IgD-negative memory B cell (primary cell): Measurements from ENCODE around the gene STX16. TPM values are rescaled to one million over a fixed set of nuclear protein-coding genes. Genes with fewer than 3 reads are reported as not detected.
A peak's percentile ranks its signal among the peaks of the same experiment; 100 is the strongest.

Source experiments
- H3K27ac Mint-ChIP-seq, 3 donors: one replicate each; pipeline ENCODE4 v1.8.0; 2020 to 2022; ENCODE audit warnings: mild to moderate bottlenecking in 3 of 3, mixed read lengths in 3 of 3, moderate library complexity in 1 of 3
- H3K27me3 Mint-ChIP-seq: one replicate; pipeline ENCODE4 v1.8.0; 2021; ENCODE audit warnings: mixed read lengths
- H3K36me3 Mint-ChIP-seq: one replicate; pipeline ENCODE4 v1.8.0; 2020; ENCODE audit warnings: mild to moderate bottlenecking, mixed read lengths
- H3K4me1 Mint-ChIP-seq, 3 donors: one replicate each; pipeline ENCODE4 v1.8.0; 2020 to 2022; ENCODE audit warnings: mixed read lengths in 3 of 3, mild to moderate bottlenecking in 1 of 3
- H3K4me3 Mint-ChIP-seq, 4 donors: one replicate each; pipeline ENCODE4 v1.8.0; 2020 to 2022; ENCODE audit warnings: mild to moderate bottlenecking in 4 of 4, mixed read lengths in 4 of 4, moderate library complexity in 3 of 4
- H3K9me3 Mint-ChIP-seq, 3 donors: one replicate each; pipeline ENCODE4 v1.8.0; 2020 to 2021; ENCODE audit warnings: mixed read lengths in 3 of 3, mild to moderate bottlenecking in 1 of 3
- polyA plus RNA-seq: library from polyadenylated mRNA; unstranded; fragments of 300-500 nt; fragmentation: Illumina TruSeq; gene quantifications from one replicate; pipeline ENCODE4 v1.2.3, GENCODE V29; 2021

STX16 gene
- polyA plus RNA-seq, 1 donor from 2014 or later = 18.7 TPM

- Mint-ChIP-seq H3K9me3 (no peaks in the 10 kb centered on the region), H3K4me1 (peaks cover 11 to 16% (median 13%) of the 10 kb centered on the region in 3 donors), H3K27me3 (no peaks in the 10 kb centered on the region), H3K4me3 (no peak overlapping the region), H3K36me3 (peaks cover 22% of the 10 kb centered on the region), H3K27ac (no peak overlapping the region)
These were observed 13.8 kb downstream of the STX16 start for GRCh38 chr20:58664883-58665282.

DNA sequence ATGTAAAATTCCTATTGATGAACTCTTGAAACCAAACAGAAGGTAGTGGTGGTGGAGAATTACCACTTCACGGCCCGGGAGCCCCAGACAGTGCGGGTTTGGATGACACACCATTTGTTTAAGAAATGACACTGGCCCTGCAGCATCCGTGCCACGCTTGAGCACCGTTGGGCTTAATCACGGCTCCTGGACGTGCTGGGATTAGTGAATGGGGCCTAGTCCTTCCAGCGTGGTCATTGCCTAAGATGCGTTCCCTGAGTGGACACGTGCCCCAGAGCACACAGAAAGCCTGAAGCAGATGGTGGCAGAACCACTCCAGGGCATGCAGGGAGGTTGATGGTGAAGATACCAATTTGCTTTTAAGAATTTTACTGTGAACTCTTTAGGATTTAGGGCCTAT lies 14.5 kb downstream of the STX16 start:
- Mint-ChIP-seq H3K4me1 (peaks cover 13 to 16% (median 15%) of the 10 kb centered on the region in 3 donors), H3K27ac (no peak overlapping the region), H3K4me3 (no peak overlapping the region), H3K9me3 (no peaks in the 10 kb centered on the region), H3K36me3 (peaks cover 23% of the 10 kb centered on the region), H3K27me3 (no peaks in the 10 kb centered on the region)

GRCh38 chr20:58666702-58667101 lies 15.6 kb downstream of the STX16 start:
- H3K27me3 Mint-ChIP-seq = no peaks in the 10 kb centered on the region
- no peak overlapping the region for H3K27ac Mint-ChIP-seq
- no peak overlapping the region for H3K4me3 Mint-ChIP-seq
- no peaks in the 10 kb centered on the region for H3K9me3 Mint-ChIP-seq
- peaks cover 22% of the 10 kb centered on the region for H3K36me3 Mint-ChIP-seq
- peaks cover 13 to 15% (median 13%) of the 10 kb centered on the region in 3 donors for H3K4me1 Mint-ChIP-seq

- H3K27ac Mint-ChIP-seq = no peak overlapping the region
- peak overlapping the region in 2 of 4 donors; percentile 5 to 53 for H3K4me3 Mint-ChIP-seq
- H3K36me3 Mint-ChIP-seq = peaks cover 21% of the 10 kb centered on the region
- peaks cover 11 to 15% (median 13%) of the 10 kb centered on the region in 3 donors for H3K4me1 Mint-ChIP-seq
- H3K9me3 Mint-ChIP-seq = no peaks in the 10 kb centered on the region
- H3K27me3 Mint-ChIP-seq = peaks cover 2% of the 10 kb centered on the region
These were observed 16.9 kb downstream of the STX16 start for GRCh38 chr20:58667975-58668374.

- H3K9me3 Mint-ChIP-seq = no peaks in the 10 kb centered on the region
These were observed 17.8 kb downstream of the STX16 start for GRCh38 chr20:58668901-58669286.

GRCh38 chr20:58669287-58670006 lies 18.4 kb downstream of the STX16 start:
- Mint-ChIP-seq H3K27ac (peak overlapping the region in 1 of 3 donors; percentile 15), H3K4me3 (peak overlapping the region in 2 of 4 donors; percentile 43 to 60), H3K4me1 (peaks cover 11 to 15% (median 13%) of the 10 kb centered on the region in 3 donors), H3K9me3 (no peaks in the 10 kb centered on the region), H3K27me3 (peaks cover 2% of the 10 kb centered on the region), H3K36me3 (peaks cover 15% of the 10 kb centered on the region)

More at GRCh38 chr20:58668901-58669286, 17.8 kb downstream of the STX16 start:
- no peak overlapping the region for H3K4me3 Mint-ChIP-seq
- H3K27me3 Mint-ChIP-seq = peaks cover 2% of the 10 kb centered on the region
- no peak overlapping the region for H3K27ac Mint-ChIP-seq
- H3K36me3 Mint-ChIP-seq = peaks cover 16% of the 10 kb centered on the region
- H3K4me1 Mint-ChIP-seq = peaks cover 11 to 15% (median 13%) of the 10 kb centered on the region in 3 donors

DNA sequence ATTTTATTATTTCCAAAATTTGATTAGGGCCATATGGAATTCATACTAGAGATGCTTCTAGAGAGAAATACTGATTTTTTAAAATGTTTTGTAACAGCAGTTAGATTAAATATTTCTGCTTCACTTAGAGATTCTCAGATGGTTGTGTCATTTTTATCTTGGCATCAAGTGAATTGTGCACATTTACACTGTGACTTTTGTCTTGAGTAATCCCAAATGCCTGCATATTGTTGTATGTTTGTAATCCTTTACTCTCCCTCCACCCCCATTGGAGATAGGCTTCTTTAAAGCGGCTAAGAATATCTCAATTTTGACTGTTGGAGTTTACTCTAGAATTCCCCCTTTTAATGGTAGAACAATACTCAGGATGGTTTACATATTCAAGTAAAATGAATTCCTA lies 19.0 kb downstream of the STX16 start:
- H3K9me3 Mint-ChIP-seq = no peaks in the 10 kb centered on the region
- no peak overlapping the region for H3K4me3 Mint-ChIP-seq
- H3K27me3 Mint-ChIP-seq = peaks cover 2% of the 10 kb centered on the region
- peaks cover 11 to 15% (median 13%) of the 10 kb centered on the region in 3 donors for H3K4me1 Mint-ChIP-seq
- H3K27ac Mint-ChIP-seq = no peak overlapping the region
- peaks cover 15% of the 10 kb centered on the region for H3K36me3 Mint-ChIP-seq

- no peak overlapping the region for H3K27ac Mint-ChIP-seq
- peaks cover 16% of the 10 kb centered on the region for H3K36me3 Mint-ChIP-seq
- peaks cover 2% of the 10 kb centered on the region for H3K27me3 Mint-ChIP-seq
- H3K4me3 Mint-ChIP-seq = no peak overlapping the region
- no peaks in the 10 kb centered on the region for H3K9me3 Mint-ChIP-seq
- H3K4me1 Mint-ChIP-seq = peaks cover 11 to 15% (median 13%) of the 10 kb centered on the region in 3 donors
These were observed 19.6 kb downstream of the STX16 start for GRCh38 chr20:58670659-58671058.

GRCh38 chr20:58673119-58673518 lies 22.0 kb downstream of the STX16 start:
- Mint-ChIP-seq H3K4me3 (no peak overlapping the region), H3K27me3 (peaks cover 2% of the 10 kb centered on the region), H3K9me3 (no peaks in the 10 kb centered on the region), H3K36me3 (peaks cover 12% of the 10 kb centered on the region), H3K27ac (no peak overlapping the region), H3K4me1 (peaks cover 9 to 13% (median 10%) of the 10 kb centered on the region in 3 donors)

DNA sequence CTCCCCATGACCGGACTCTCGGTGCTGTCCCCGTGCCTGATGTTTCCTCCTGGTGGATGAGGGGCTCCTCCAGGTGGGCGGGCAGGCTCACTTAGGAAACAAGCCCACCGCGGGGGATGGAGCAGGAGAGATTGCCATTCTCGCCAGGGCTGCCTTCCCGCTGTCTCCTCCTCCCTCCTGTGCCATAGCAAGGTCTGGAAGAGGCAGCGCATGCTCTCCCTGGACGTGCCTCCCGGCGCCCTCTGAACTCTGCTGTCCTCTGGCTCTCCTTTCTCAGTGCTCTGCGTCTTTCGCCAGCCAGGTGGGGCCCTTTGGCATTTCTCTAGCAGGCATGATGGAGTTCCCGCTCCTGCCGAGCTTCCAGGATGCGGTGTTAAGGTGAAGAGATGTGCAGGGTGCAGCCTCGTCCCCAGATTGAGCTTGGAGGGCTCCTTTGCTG lies 24.1 kb downstream of the STX16 start:
- Mint-ChIP-seq H3K4me1 (peaks cover 0 to 3% (median 2%) of the 10 kb centered on the region in 3 donors), H3K27ac (no peak overlapping the region), H3K27me3 (peaks cover 2% of the 10 kb centered on the region), H3K9me3 (no peaks in the 10 kb centered on the region), H3K4me3 (no peak overlapping the region), H3K36me3 (peaks cover 19% of the 10 kb centered on the region)

GRCh38 chr20:58675641-58676040 lies 24.6 kb downstream of the STX16 start:
- peaks cover 2% of the 10 kb centered on the region for H3K27me3 Mint-ChIP-seq
- no peaks in the 10 kb centered on the region for H3K9me3 Mint-ChIP-seq
- no peak overlapping the region for H3K4me3 Mint-ChIP-seq
- H3K27ac Mint-ChIP-seq = peak overlapping the region in 1 of 3 donors; percentile 74
- H3K4me1 Mint-ChIP-seq = no peaks in the 10 kb centered on the region
- peaks cover 20% of the 10 kb centered on the region for H3K36me3 Mint-ChIP-seq

- H3K27ac Mint-ChIP-seq = peak overlapping the region in 1 of 3 donors; percentile 74
- no peaks in the 10 kb centered on the region for H3K4me1 Mint-ChIP-seq
- H3K27me3 Mint-ChIP-seq = peaks cover 2% of the 10 kb centered on the region
- no peaks in the 10 kb centered on the region for H3K9me3 Mint-ChIP-seq
- peaks cover 18% of the 10 kb centered on the region for H3K36me3 Mint-ChIP-seq
- H3K4me3 Mint-ChIP-seq = peak overlapping the region in 1 of 4 donors; percentile 55
These were observed 25.1 kb downstream of the STX16 start for GRCh38 chr20:58676161-58676560.

GRCh38 chr20:58677079-58677604 lies 26.1 kb downstream of the STX16 start:
- peaks cover 18% of the 10 kb centered on the region for H3K36me3 Mint-ChIP-seq
- H3K9me3 Mint-ChIP-seq = no peaks in the 10 kb centered on the region
- no peaks in the 10 kb centered on the region for H3K4me1 Mint-ChIP-seq
- H3K27ac Mint-ChIP-seq = no peak overlapping the region
- no peak overlapping the region for H3K4me3 Mint-ChIP-seq
- peaks cover 2% of the 10 kb centered on the region for H3K27me3 Mint-ChIP-seq

DNA sequence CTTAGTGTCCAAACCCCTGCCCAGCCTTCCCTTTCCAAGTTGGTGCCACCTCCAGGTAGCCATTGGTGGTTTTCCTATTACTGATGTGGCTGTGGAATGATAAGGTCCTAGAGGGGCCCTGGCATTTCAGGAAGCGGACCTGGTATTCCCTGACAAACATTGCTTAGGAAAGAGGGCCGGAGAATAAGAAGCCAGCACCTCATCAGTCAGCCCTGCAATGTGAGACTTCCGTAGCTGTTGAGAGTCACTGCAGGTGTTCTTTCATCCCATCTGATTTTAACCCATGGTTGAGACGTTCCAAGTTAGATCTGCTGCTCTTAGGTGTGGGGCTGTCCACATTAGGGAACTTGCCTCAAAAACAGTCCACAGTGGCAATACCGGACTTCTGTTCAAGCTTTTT lies 26.7 kb downstream of the STX16 start:
- Mint-ChIP-seq H3K27ac (no peak overlapping the region), H3K4me1 (no peaks in the 10 kb centered on the region), H3K36me3 (peaks cover 18% of the 10 kb centered on the region), H3K9me3 (peaks cover 0 to 1% (median 0%) of the 10 kb centered on the region in 3 donors), H3K4me3 (no peak overlapping the region), H3K27me3 (peaks cover under 1% of the 10 kb centered on the region)

DNA sequence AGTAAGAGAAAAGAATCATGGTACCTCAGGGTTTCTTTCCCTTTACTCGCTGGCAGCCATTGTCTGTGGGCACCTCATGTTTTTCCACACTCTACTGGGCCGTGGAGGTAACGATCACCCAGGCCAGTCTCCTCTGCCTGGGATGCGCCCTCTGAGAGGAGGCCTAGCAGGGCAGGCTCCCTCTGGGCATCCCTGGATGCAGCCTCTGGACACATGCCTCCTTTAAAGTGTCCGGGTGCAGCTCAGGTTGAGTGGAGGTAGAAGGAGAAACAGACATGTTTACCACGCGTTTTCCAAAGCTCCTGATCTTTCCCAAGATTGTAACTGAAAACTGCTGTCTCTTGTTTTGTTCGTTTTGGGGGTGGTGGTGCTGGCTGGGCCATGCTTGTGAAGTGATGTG lies 27.7 kb downstream of the STX16 start:
- H3K27me3 Mint-ChIP-seq = no peaks in the 10 kb centered on the region
- H3K27ac Mint-ChIP-seq = no peak overlapping the region
- peak overlapping the region in 1 of 4 donors; percentile 5 for H3K4me3 Mint-ChIP-seq
- H3K36me3 Mint-ChIP-seq = peaks cover 18% of the 10 kb centered on the region
- no peaks in the 10 kb centered on the region for H3K4me1 Mint-ChIP-seq
- peaks cover 0 to 1% (median 0%) of the 10 kb centered on the region in 3 donors for H3K9me3 Mint-ChIP-seq
